GM21367 (cell line): ENCODE data around the gene TASOR.
"Not testable (repeated sequence)": the region's sequence is repeated elsewhere in the genome, so short reads cannot be mapped to it uniquely, and the experiment has no call there.

Source experiments
- ATAC-seq: cut with Tn5 transposase; IDR thresholded peaks from one replicate; pipeline ENCODE4 v1.9.1; 2021; ENCODE audit not compliant: unreplicated experiment

TASOR gene, protein sequence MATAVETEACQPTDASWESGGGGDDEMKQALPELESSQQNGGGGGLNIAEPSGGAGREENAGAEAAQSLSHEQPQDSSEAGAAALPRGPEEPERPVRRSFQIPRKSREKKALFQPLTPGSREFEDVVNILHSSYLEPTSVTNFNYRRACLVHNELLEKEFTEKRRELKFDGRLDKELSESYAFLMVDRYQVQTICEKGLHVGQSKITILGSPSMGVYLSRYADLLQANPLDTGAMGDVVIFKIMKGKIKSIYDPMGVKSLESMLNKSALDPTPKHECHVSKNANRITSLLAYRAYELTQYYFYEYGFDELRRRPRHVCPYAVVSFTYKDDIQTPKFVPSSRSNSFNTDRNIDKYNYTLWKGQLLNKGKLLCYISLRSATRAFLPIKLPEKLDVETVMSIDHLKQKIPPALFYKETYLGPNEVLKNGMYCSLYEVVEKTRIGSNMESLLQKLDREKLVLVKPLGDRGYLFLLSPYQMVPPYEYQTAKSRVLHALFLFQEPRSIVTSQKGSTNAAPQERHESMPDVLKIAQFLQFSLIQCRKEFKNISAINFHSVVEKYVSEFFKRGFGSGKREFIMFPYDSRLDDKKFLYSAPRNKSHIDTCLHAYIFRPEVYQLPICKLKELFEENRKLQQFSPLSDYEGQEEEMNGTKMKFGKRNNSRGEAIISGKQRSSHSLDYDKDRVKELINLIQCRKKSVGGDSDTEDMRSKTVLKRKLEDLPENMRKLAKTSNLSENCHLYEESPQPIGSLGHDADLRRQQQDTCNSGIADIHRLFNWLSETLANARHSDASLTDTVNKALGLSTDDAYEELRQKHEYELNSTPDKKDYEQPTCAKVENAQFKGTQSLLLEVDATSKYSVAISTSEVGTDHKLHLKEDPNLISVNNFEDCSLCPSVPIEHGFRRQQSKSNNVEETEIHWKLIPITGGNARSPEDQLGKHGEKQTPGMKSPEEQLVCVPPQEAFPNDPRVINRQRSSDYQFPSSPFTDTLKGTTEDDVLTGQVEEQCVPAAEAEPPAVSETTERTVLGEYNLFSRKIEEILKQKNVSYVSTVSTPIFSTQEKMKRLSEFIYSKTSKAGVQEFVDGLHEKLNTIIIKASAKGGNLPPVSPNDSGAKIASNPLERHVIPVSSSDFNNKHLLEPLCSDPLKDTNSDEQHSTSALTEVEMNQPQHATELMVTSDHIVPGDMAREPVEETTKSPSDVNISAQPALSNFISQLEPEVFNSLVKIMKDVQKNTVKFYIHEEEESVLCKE (N-terminal part only)

DNA sequence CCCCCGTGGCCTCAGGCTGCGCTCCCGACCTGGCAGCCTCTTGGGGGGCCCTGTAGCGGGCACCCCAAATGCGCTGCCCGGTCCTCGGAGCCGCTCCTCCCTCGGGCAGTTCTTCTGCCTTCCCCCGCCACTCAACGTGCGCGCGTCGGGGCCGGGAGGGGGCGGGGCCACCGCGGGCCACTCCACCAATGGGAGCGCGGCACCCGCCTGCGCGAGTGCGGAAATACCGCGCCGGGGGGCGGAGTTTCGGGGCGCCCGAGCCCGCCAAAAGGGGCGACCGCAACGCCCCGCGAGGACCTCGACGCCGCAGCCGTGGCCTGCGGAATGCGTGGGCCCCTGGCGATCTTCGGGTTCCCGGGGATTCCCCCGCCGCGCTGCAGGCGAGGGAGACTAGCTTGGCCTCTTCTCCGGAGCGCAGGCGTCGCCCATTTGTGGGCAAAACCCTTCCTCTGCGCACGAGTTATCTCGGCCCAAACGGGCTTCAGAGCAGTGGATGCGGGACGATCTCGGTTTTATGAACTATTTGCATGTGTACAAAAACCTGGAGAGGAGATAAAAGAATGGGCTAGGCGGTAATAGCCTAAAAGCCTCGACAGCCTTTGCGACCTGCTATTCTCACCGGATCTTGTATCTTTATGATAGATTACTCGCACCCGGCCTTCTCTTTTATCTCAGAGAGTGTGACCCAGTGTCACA, at the start of gene TASOR:
TASOR (minus strand) TSS at position 144 of the 696 bp plus-strand sequence. CDS start 259 bp downstream, outside the sequence.
- peak; percentile 64 for ATAC-seq

DNA sequence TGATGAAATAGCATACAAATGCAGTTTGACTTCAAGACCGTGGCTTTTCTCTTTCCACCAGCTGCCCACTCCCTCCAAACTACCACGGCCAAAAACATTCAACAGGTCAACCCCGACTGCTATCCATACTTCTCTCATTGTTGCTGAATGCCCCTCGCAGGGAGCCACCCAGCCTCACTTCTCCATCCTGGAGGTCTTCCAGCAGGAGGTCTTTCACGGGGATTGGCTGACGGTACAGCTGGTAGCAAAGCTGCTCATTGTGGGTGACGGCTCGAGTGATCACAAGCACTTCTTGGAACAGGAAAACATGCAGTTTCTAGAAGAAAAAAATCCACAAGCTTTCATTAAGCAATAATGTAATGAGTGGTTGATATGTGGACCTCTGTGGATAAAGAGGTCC, 49.0 kb upstream of the TASOR start:
- ATAC-seq, result no peak

DNA sequence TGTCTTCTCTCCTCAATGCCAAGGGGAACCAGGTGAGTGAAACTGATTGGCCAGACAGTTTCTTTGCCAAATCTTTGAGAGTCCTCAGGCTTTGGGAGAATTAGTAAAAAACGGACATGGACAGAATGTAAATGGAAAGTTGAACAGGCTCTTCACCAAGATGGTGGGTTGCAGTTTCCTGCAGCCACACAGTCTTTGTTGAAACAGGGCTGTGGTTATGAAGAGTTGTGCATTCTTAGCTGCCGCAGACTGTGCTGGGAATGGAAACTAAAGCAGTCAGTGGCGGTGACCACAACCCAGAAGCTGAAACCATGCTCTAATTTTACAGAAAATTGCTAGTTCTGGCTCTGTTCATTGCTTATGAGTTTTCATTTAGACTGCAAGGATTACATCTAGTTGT, 42.1 kb upstream of the TASOR start:
- ATAC-seq, result peak; percentile 92

DNA sequence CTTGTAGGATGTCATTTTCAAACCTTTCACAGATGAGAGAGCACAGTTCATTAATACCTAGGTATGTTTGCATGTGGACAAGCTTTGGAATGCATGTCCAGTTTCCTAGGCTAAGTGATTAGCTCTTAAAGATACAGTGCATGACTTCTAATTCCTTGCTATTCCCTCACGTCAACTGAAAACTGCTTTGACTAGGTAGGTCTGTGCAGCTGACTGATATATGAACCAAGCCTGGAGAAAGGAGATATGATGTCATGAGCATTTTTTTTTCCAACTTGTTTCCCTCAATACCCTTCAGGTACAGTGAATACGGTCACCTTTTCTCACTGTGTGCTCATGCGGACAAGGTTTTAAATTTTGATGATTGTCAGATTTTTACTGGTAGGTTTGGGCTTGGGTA, 41.6 kb upstream of the TASOR start:
- ATAC-seq, result no peak

DNA sequence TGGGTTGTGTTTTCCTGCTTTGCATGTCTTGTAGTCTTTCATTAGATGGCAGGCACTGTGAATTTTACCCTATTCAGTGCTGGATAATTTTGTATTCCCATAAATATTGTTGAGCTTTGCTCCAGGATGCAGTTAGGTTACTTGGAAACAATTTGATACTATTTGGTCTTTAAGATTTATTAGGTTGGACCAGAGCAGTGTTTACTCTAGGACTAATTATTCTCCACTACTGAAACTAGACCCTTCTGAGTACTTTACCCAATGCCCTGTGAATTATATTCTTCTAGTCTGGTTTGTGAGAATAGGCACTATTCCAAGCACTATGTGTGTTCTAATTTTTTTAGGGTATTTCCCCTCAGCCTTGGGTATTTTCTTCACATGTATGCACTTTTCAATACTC, 37.8 kb upstream of the TASOR start:
- no peak for ATAC-seq

DNA sequence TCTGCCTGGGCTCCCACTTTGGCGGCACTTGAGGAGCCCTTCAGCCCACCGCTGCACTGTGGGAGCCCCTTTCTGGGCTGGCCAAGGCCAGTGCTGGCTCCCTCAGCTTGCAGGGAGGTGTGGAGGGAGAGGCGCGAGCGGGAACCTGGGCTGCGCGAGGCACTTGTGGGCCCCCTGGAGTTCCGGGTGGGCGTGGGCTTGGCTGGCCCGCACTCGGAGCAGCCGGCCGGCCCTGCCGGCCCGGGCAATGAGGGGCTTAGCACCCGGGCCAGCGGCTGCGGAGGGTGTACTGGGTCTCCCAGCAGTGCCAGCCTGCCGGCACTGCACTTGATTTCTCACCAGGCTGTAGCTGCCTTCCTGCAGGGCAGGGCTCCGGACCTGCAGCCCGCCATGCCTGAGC, 35.7 kb upstream of the TASOR start:
- ATAC-seq, result not testable (repeated sequence)

DNA sequence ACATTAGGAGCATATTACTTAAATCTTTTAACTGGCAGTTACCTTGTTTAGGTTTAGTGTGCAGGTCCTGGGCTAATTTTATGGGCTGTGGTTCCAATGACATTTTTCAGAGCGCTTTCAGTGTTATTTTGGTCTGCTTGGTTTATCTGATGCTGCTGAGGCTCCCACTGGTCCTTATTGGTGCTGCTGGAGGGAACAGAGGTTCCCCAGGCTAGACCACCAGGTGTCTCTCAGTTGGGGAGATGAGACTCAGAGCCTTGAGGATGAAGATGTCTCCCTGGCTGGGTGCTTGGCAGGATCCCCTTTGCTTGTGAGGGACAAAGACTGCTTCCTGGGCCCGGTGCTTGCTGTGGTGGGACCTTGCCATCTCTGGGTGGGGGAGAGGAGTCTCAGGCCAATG, 28.3 kb upstream of the TASOR start:
- ATAC-seq, result no peak

DNA sequence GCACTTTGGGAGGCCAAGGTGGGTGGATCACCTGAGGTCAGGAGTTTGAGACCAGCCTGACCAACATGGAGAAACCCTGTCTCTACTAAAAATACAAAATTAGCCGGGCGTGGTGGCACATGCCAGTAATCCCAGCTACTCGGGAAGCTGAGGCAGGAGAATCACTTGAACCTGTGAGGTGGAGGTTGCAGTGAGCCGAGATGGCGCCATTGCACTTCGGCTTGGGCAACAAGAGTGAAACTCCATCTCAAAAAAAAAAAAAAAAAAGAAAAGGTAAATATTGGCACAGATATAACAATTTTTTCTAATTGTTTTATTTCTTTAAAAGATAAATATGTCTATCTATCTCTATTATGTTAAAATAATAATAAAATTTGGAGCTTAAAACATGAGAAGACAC, 24.3 kb upstream of the TASOR start:
- ATAC-seq, result not testable (repeated sequence)

DNA sequence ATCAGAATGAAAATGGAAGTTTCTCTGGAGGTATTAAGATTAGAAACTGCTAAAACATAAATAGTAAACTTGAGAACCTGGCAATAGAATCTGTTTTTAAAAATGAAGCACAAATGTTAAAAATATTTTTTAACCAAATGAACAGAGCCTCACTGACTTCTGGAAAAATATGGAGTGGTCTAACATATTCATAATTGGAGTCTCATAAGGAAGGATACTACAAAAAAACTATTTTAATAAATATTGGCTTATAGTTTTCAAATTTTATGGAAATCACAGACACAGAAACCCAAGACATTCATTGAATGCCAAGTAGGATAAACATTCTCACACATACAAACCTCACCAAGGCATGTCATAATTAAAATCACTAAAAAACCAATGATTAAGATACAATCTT, 23.6 kb upstream of the TASOR start:
- ATAC-seq, result no peak

DNA sequence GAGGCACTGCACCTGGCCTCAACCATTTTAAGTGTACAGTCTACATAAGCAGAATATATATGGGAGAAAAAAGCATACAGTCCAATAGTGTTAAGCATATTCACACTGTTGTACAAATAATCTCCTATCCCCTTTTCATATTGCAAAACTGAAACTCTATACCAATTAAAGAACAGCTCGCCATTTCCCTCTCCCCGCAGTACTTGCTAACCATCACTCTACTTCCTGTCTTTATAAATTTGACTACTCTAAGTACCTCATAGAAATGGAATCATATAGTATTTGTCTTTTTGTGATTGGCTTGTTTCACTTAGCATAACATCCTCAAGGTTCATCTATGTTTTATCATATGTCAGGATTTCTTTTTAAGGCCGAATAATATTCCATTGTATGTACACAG, 21.6 kb upstream of the TASOR start:
- no peak for ATAC-seq

DNA sequence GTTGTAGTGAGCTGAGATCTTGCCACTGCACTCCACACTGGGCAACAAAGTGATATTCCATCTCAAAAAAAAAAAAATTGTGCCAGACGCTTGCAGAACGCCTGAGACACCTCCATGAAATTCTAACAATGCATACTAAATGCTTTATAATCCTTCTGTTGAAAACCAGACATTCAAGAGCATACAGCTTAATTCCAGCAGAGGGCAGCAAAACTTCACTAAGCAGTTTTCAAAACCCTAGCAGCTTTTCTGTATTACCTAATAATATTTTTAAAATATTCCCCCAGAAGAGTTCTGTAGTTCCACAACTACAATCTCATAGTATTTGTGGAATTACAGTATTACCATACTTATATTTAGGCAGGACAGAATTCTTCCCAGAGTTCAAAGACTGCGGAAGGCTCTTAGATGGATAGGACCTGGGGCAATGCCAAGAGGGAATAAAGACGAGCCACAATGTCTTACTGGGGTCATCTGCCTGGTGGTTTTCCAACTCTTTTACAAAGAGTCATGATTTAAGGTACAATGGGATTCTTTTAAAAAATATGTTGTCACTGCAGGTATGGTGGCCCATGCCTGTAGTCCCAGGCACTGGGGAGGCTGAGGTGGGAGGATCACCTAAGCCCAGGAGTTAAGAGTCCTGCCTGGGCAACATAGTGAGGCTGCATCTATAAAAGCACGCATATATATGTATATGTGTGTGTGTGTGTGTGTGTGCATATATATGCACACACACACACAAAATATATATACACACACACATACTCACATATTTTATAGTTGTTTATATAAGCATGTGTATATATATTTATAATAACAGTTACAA, 19.6 kb upstream of the TASOR start:
- no peak for ATAC-seq

DNA sequence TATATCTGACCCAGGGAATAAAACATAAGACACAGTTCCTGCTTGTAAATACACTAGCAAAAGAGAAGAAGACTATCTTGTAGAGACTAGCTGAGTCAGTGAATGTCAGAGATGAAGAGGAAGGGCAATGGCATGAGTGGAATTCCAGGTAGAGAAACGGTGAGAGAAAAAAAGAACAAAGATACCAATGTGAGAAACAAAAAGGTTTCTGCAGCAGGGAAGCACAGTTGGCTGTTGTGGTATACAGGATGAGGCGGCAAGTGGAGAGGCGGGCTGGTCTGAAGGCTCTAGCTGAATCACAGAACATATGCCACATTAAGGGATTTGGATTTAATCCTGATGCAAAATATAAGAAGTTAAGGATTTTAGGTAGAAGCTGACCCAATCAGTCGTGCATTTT, 17.1 kb upstream of the TASOR start:
- ATAC-seq, result no peak

DNA sequence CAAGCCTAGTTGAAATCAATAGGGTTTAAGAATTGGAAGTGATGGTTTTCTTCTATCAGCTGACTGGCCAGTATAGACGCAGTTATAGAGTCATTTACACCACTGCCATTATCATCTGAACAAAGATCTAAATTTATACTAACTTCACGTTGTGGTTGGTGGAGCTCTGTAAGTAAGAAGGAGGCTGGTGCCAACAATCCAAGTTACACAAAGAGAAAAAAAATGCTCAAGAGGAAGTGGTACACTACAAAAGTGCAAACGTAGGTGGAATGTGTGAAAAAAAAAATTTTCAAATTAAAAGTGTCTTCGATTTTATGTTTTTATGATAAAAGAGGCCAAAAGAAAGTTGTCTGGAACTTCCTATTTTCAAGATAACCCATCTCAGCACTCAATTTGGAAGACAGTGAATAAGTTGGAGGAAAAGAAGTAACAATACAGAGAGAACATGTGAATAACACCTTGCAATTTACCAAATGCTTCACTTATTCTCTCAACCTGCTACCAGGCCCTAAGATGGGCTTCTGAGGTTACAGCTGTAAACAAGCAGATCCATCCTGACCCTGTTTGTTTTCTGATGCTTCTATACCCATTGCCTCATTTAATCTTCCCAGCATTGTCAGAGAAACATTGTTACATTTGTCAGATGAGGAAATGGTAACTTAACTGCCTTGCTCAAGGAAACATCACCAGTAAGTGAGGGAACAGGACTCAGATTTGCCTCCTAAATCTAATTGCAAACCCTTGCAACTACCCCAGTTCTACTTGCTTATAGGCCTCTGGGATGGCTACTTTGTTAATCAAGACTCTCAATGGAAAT, 12.0 kb upstream of the TASOR start:
- no peak for ATAC-seq

DNA sequence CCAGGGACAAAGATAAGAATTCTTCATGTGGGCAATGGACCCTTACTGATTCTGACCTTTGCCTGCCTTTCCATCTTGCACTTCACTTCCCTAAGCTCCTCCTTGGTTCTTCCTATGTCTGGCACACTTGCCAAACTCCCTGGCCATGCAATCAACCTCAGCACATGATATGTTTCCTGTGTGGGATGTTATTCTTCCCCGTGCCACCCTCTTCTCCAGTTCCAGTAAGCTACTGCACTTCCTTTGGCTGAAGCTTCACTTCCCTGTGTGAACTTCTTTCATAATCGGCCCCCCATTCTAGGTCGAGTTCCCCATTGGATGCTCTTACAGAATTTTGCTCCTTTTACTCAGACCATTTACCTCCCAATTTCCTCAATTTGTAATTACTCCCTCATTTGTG, 10.7 kb upstream of the TASOR start:
- ATAC-seq, result no peak

DNA sequence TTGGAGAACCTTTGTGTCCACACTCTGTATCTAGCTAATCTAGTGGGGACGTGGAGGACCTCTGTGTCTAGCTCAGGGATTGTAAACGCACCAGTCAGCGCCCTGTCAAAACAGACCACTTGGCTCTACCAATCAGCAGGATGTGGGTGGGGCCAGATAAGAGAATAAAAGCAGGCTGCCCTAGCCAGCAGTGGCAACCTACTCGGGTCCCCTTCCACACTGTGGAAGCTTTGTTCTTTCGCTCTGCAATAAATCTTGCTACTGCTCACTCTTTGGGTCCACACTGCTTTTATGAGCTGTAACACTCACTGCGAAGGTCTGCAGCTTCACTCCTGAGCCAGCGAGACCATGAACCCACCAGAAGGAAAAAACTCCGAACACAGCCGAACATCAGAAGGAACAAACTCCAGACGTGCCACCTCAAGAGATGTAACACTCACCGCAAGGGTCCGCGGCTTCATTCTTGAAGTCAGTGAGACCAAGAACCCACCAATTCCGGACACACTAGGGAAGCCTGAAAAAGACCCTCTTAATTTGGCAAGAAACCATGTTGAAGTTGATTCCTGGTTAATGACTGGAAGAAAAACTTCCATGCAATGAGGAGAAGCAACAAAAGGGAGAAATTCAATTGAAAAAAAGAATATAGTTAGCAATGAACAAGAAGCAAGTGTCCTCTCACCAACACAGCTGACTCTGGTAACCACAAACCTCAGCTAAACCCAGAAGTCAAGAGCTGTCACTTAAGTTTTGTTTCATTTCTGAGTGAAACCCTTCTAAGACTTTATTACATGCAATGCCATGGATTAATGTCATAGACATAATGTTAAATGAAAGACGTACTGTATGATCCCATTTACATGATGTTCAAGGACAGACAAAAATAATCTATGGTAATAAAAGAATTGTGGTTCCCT, 9.7 kb upstream of the TASOR start:
- peak; percentile 63 for ATAC-seq

DNA sequence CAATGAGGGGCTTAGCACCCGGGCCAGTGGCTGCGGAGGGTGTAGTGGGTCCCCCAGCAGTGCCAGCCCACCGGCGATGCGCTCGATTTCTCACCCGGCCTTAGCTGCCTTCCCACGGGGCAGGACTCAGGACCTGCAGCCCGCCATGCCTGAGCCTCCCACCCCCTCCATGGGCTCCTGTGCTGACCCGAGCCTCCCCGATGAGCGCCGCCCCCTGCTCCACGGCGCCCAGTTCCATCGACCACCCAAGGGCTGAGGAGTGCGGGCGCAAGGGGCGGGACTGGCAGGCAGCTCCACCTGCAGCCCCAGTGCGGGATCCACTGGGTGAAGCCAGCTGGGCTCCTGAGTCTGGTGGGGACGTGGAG, 8.9 kb upstream of the TASOR start:
- not testable (repeated sequence) for ATAC-seq

DNA sequence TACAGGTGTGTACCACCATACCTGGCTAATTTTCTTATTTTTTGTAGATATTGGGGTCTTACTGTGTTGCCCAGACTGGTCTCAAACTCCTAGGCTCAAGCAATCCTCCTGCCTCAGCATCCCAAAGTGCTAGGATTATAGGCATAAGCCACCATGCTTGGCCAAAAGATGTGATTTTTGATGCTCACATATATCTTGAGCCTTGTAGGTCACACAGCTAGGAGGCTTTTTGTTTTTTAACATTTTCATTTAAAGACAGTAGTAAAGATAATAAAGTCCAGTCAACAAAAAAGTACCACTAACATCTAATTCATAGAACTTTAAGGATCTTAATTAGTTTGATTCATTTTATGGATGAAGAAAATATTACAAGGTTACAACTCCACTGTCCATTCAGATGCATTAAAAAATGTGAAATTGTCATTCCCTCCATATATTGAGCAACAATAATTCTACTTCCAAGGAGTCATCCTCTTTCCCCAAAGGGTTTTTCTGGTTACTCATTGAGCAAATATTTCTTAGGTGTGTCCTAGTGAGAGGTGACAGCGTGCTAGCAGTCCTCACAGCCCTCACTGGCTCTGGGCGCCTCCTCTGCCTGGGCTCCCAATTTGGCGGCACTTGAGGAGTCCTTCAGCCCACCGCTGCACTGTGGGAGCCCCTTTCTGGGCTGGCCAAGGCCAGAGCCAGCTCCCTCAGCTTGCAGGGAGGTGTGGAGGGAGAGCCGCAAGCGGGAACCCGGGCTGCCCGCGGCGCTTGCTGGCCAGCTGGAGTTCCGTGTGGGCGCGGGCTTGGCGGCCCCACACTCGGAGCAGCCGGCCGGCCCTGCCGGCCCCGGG, 8.3 kb upstream of the TASOR start:
- ATAC-seq, result no peak
